GM18909 (cell line): ENCODE results near the gene PPFIA4.

Experiments used
- ATAC-seq: cut with Tn5 transposase; IDR thresholded peaks from one replicate; pipeline ENCODE4 v1.9.1; 2021; ENCODE audit warnings: mild to moderate bottlenecking; ENCODE audit not compliant: unreplicated experiment, poor library complexity

Gene PPFIA4

DNA sequence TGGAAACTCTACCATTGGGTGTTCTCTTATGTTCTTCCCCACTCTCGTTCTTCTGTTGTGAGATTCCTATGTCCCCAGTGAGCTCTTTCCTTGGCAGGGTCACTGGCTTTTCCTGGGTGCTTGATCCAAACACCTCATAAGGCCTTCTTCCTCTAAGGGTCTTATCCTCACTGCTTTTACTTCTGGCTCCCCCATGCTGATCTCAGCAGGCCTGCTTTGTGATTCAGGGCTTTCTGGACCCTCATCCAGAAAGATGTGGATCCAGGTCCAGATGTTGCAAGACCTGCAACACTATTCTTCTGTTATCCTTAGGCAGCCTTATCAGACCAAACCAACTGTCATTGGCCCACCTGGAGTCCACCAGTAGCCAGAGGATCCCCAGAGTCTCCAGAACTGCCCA, 70.7 kb downstream of the PPFIA4 start:
- no peak for ATAC-seq

DNA sequence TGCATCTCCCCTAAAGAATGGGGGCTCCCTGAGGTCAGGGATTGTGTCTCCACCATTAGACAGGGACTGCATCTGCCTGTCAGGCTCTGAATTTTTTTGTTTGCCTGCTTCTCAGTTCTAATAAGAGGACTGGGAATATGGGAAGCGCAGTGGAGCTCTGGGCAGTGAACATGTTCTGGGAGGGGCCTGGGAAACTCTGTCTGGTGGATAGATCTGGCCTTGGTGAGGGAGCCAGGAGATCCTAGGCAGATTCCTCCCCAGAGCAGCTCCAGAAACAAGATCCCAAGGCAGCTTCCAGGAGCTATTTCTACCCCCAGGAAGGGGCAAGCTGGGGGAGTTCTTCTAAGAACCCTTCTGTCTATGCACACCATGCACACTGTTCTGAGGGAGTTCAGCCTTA, 72.2 kb downstream of the PPFIA4 start:
- ATAC-seq, result no peak

DNA sequence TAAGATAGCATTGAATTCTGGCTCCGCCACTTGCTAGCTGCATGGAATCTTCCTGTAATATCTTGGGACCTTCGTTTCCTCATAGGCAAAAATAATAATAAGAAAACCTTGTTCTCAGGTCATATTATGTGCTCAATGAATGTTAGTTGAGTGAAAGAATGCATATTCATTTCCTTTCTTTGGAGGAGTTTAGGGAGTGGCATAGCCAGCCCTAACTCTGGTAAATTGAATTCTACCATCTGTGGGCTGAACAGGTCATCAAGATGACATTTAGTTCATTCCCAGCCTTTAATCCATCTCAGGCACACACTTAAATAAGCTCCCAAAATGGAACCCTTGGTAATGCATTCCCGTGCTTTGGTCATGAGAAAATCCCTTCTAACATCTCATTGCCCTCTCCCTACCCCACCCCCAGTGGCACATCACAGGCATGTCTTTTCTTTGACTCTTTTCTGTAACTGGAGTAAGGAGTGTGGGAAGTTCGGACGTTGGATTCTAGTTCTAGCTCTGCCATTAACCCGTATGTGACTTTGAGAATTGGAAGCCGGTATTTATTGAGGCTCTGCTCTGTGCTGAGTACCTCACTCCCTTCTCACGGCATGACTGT, 72.7 kb downstream of the PPFIA4 start:
- ATAC-seq, result no peak

DNA sequence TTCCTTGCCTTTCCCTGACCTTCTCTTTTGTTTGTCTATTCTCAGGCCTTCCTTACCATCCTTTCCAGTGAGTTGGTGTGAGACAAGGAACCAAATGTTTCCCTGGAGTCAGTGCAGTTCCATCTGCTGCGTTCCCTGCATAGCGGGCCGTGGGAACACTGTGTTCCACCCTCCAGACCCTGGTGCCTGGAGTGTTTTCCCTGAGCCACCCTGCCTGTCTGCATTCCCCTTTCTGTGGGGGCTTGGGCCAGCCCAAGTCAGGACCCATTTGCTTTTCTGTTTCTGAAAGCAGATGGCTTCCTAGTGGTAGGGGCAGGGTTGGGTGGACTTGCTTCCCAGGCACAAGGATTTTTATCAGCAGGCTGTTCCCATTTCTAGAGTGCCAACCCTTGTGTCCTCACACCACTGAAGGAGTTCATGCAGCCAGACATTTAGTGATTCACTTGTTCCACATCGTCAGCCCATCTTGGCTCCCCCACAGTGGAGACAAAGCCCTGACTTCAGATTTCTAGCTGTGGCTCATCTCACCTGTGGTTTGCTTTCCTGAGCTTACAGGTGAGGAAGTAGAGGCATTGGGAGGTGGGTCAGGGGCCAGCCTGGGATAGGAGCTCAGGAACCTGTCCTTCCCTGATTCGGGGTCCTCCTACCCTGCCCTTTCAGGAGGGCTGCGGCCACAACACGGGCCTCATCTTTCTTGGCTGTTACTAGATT, 73.7 kb downstream of the PPFIA4 start:
- no peak for ATAC-seq

DNA sequence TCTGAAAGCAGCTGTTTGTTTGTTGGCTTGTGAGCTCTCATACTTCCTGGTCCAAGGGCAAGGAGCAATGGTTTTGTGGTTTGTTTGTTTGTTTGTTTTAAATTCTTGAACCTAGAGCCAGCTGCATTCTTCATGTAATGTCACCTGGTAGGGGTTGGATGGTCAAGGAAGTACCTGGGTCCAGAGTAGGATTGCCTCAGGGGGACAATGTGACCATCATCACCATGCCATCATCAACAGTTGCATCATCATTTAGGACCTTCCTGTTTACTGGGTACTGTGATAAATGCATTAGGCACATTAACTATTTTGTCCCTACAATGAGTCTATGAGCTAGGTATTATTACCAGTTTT, 74.2 kb downstream of the PPFIA4 start:
- ATAC-seq, result no peak

DNA sequence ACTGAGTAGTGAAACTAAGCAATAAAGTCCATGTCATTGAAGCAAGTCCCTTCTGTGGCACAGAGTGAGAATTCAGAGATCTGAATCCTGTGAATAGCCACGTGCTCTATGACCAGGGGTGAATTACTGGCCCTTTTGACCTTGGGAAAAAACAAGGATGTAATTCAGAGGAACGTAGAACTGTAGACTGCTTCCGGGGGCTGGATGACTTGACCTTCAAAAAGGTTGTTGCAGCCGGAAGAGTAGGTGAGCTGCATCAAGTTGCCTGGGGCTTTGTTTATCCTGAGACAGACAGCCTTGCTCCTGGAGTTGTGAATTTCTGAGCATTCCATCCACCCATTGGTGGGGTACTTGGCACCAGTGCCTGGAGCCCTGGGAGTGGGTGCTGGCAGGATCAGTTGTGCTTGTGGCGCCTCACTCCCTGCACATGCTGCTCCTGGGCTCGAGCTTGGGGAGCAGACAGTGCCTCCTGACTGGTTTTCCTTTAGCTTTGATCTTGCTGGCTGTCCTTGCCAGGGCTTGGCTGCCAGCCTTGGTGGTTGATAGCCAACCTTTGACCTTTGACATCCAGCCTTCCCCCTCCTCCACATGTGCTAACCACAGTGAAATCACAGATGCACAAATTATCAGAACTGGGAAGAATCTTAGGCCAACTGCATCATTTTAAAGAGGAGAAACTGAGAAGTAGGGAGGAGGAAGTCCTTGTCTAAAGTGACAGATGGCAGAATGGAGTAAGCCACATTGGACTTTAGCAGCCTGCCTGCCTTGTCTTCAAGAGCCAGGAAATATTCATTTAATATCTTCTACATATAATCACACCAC, 75.7 kb downstream of the PPFIA4 start:
- no peak for ATAC-seq

DNA sequence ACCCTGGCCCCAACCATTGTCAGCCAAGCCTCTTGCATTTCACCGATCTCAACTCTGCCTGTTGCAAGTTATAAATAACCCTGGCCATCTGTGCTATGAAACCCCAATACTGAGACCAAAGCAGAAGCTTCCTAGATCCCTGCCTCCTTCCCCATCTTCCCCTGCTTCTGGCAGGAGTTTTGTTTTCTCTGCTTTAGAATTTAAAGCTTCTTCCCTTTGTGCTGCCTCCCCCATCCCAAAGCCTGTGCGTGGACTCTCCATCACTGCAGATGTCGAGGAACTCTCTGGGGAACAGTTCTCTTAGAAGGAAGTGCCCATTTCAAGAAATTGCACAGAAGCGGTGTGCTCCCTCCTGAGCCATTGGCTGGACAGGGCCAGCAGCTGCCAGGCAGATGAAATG, 76.9 kb downstream of the PPFIA4 start:
- no peak for ATAC-seq

DNA sequence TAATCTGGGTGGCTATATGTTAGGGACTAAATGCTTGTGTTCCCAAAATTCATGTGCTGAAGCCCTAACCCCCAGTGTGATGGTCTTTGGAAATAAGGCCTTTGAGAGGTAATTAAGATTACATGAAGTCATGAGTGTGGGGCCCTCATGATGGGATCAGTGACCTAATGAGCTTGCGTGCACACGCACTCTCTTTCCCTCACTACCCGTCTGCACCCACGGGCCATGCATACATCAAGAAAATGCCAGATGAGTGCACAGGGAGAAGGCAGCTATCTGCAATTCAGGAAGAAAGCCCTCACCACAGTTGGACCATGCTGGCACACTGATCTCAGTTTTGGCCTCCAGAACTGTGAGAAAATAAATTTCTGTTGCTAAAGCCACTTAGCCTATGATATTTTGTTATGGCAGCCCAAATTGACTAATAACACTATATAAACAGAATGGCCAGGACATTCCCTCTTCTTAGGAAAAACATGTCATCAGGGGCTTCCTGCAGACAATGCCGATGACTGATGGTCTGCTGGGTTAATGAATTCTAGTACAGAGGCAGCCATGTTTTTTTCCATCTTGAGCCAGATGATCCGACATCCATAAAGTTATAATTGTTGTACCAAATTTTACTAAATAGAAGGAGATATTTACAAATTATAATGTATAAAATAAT, 77.7 kb downstream of the PPFIA4 start:
- ATAC-seq, result no peak

DNA sequence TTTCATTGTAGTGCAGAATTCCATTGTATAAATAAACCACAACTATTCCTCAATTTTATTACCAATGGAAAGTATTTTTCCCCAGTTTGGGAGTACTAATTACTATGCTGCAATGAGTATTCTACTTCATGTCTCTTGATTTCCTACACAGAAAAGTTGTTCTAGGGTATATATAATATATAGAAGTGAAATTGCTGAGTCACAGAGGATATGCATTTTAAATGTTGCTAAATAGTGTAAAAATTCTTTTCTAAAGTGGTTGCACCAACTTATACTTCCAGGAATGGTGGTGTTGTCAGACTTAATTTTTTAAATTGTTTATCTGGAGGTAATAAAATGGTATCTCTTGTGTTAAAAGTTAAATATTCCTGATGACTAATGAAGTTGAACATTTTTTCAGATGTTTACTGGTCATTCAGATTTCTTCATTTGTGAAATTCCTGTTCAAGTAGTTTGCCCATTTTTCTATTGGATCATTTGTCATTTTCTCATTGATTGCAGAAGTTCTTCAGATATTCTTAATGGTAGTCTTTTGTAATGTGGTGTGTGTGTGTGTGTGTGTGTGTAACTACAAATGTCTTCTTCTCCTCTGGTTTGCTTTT, 78.6 kb downstream of the PPFIA4 start:
- no peak for ATAC-seq

DNA sequence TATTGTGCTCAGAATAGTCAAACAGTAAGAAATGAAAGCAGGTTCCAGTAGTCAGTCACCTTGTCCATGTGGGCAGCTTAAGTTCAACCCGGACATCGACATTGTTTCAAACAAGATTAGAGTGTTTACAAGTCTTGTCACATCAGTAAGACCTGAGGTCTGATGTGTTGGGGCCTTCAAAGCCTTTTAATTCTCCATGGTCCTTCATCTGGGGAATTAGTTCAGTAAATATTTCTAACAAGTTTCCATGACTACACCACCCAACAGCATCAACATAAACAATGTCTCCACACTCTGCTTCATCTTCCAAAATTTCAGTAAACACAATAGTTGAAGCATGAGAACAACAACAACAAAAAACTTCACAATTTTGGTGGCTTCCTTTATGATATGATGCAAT, 86.2 kb downstream of the PPFIA4 start:
- no peak for ATAC-seq

DNA sequence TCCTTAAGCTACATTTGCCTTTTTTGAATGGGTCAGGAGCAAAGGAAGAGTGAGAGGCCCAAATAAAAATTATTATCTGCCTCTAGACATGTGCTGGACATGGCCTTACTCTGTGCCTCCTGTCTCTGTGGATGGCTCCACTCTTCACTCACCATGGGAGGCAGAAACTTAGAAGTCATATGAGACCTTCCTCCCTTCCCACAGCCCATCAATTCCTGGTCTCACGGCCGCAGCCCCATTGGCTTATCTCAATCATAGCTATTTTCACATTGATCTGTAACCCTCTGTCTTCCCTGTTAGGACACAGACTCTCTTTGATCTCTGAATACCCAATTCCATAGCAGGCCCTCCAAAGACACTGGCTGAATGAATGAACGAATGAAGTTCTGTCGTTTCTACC, 87.0 kb downstream of the PPFIA4 start:
- ATAC-seq, result no peak

DNA sequence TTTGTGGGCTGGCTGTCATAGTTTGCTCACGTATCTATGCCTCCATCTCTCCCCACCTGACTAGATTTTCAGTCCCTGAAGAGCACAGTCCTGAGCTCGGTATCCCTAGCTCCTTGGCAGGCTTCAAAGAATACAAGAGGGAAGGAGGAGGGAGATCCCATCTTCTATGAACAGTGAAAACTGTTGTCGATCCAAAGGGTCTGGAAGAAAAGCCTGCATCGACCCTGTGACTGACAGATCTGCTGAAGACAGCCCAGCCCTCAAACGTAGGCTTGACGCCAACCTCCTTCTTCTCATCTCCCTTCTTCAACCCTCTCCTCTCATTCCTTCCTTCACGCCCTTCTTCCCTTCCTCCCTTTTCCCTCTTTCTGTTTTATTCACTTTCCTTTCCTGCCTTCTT, 87.9 kb downstream of the PPFIA4 start:
- no peak for ATAC-seq

DNA sequence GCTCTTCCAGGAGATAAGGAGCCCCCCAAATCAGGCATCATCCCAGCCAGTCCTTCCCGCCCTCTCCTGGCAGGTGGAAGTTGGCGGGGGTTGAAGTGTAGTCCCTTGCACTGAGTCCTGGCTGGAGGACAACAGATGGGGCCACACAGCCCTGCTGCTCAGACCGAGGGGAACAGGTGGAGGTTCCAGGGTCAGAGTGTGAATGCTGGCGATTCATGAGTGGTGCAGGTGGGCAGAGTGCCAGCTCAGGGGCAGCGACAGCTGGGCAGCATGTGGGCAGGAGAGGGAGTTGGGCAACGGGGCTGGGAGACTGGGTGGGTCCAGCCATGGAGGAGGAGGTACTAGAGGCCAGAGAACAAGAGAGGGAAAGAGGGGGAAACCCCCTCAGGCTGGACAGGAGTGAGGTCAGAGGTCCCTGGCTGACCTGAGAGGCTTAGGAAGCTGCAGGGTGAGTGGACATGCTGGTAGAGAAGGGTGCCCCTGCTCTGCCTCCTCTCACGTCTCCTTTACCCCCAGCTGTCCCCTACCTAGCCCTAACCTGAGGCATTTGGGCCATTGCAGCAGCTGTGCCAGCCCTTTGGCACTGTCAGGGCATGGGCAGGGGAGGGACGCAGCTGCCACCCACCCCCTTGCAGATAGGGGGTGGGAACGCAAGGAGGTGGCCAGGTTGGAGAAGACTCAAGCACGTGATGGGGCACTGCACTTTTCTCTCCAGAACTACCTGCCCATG, 90.0 kb downstream of the PPFIA4 start:
- no peak for ATAC-seq

DNA sequence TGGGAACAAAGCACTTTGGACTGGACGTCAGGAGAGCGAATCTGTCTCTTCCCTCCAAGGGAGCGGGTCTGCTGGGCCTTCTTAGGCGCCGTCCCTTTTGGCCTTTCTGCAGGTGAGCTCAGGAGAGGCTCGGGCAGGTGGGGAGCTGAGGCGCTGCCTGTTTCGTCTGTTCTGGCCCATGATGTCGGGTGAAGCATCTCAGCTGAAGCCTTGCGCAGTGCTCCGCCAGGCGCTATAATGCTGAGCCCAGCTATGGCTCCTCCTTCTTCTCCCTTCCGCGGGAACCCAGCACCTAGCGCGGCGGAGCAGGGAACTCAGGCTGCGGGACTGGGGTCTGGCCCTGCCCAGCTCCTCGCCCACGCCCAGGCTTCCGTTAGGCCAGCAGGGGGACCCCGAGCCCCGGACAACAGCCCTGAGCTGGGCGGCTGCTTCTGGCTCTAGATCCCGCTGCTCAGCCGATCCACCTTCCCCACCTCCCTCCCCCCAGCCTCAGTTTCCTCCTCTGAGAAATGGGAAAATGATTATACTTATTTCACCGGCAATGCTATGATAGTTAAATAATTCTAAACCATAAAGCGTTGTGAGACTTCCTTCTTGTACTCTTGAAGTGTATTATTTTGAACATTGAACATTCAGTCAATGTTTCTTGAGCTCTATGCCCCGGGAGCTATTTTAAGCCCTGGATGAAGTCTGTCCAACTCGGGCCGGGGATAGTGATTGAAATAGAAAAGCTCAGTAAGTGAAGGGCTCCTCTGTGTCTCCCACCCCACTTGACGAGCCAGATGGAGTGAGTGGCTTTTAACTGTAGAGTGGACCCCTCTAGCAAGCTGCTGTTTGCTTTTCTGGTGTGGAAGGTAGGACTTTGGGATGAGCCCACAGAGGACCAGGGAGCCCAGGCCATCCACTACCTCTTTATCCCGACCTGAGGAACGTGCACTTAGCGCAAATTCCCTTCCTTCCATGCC, 91.6 kb downstream of the PPFIA4 start:
- ATAC-seq, result no peak

DNA sequence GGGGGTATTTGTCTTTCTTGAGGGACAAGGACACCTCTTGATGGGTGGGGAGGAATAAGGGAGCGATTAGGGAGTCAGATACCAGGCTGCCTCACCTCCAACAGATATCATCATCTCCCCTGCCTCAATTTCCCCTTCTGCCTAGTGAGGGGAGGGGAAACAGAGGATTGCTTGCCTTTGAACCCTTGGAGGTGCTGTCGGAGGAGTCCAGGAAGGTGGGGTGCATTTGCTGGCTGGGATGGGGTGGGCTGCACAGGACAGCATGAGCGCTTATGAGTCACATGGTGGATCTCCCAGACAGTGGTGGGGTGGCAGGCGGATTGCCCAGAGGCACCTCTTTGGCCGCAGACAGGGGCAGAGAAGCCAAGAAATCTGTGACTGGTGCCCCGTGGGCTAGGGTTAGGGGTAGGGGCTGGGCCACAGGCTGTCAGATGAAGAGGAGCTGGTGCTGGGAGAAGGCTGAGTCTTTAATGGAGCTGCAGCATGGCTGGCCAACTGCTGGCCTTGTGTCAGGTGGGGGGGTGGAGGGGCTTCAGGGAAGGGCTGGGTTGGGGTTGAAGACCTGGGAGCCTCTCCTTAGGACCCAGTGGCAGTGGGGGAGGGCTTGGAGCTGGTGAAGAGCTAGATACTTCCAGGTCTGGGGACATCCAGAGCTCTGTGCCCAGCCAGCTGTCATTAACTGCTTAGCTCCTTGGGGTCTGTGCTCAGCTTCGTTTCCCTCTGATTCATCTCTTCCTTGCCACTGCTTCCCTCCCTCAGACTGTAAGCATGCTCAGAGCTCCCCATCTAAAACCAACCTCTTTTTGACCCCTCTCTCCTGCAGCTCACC, 94.2 kb downstream of the PPFIA4 start:
- no peak for ATAC-seq

DNA sequence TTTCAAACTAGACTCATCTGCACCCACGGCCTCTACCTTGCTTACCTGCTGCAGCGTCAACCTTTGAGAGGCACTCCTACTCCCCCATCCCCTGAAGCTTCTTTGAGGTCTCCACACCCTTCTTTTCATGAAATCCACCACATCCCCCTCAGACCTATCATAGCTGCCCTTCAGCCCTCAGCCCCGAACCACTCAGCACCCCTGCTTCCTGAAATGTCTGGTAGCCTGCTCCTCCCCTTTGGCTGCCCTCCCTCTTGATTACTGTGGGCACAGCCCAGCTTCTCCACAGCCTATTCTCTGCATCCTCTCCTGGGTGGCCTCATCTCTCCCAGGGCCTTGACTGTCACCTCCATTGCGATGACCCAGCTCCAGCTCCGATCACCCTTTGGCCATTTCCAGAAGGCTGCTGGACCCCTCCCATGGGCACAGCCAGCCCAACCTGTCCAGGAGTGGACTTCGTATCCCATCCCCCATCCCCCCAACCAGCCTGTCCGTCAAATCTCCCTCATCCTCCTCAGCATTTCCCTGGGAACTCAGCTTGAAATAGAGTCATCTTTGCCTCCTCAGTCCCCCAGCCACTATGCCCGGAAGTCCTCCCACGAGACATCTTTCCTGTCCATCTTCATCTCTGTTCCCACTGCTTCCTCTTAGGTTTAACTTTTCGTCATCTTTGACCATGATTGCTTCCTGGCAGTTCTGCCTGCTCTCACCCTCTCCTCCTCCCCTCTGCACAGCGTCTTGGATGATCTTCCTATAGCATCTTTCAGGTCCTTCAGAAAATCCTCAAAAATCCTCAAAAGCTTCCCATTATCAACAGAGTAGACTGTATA, 95.1 kb downstream of the PPFIA4 start:
- ATAC-seq, result no peak

DNA sequence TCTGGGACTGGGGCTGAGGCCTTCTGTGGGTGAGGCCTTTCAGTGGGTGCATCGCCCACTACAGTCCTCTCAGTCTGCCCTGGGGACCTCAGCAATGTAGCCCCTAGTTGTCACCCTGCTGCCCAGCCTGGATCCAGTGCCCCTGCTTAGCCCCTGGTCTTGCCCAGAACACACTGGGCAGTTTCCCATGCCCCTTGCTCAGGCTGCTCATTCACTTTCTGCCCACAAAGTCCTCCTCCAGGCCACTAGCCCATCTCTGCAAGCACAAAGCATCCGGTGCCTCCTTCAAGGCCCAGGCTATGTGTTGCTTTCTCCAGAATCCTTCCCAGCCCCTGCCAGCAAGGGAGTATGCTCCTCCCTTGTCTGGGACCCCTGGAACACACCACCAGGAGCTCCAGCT, 95.9 kb downstream of the PPFIA4 start:
- no peak for ATAC-seq
